Activated CD8-positive, alpha-beta memory T cell treated with anti-CD3 and anti-CD28 coated beads, Interleukin-2, amount 50 U/mL, for 1 hour (primary cell): Measurements from ENCODE around the gene MTMR1.

Experiments
- DNase-seq: peaks from one replicate; pipeline ENCODE4 v3.0.0-alpha.2; 2020; ENCODE audit errors: extremely low read depth

MTMR1 gene

DNA sequence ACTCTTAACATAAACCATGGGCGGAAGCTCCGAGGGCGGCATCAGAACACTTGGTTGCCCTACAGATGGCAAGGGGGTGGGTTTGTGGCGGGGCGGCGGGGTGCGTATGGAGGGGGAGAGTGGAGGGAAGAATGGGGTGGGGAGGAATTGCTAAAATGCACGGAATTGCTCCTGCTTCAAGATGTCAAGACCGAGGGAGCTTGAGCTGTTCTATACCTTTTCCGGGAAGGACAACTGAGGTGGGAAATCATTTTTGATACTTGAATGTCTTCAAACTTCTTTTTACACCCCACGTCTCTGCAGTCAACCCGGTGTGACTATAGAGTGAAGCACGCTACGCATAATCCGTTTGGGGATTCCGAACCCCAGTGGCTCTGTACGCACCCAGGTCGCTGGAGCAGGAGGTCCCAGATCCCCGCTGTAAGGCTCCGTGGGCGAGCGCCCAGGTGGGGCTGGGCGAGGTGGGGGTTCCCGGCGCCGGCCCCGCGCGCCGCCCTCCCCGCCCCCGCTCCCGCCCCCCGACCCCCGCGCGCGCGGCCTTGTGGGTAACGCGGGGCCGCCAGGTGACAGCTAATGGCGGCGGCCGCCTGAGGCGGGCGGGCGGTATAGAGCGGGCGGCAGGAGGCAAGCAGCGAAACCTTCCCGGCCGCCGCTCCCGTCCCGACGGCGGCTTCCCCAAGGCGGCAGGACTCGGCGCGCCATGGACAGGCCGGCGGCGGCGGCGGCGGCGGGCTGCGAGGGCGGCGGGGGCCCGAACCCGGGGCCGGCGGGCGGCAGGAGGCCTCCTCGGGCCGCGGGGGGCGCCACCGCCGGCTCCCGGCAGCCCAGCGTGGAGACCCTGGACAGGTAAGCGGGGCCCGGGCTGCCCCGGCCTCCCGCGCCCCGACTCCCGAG, at the start of gene MTMR1:
Gene MTMR1, plus strand, starts transcription at position 566 of the 894 bp plus-strand sequence. Its CDS starts 135 bp downstream, at position 701.
- DNase-seq = no peak

DNA sequence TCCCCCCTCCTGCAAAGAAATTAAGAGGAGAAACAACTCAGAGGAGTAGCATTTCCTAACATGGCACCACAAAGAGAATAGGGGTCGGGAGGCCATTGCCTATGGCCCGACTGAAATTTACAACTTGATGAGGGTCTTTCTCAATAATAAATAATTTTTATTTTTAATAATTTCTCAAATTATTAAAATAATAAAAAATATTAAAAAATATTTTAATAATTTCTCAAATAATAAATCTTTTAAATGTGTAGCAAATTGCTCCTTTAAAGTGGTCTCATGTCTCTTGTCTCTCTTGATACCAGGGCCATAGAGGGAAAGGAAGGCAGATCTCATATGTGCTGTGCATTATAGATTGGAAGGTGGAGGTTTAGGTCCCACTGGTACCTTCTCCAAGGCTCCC, 49.2 kb upstream of the MTMR1 start:
- no peak for DNase-seq

DNA sequence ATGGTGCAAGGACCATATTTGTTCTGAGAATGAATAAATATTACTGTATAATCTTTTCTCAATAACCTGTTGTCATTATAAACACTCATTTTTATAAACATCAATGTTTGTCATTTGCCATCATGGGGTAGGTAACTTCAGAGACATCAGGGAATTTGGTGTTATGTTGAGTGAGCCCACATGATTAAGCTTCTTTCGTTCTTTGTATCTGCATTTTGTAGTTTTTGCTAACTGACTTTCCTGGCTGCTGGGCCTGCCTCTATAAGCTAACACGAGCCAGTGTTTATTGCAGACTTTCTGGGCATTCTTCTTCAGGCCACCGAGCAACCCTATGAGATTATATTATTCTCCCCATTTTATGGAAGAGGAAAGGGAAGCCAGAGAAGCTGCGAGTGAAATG, 48.8 kb upstream of the MTMR1 start:
- no peak for DNase-seq

DNA sequence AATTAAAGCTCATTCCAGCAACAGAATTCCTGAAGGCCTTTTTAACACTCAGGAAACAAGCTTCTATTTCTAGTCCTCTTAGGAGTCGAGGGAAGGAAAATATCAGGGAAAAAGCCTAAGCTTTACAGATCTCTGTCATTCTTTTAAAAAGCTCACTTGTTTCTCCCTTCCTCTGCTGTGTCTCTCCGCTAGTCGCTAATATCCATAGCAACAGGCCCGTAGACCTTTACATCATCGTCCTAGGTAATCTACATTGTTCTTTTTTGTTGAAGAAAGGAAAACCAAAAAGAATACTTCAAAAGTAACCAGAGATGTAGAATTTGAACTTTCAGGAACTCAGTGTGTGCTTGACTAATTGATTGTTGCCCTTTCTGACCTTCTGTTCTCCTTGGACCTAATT, 45.9 kb upstream of the MTMR1 start:
- DNase-seq = no peak

DNA sequence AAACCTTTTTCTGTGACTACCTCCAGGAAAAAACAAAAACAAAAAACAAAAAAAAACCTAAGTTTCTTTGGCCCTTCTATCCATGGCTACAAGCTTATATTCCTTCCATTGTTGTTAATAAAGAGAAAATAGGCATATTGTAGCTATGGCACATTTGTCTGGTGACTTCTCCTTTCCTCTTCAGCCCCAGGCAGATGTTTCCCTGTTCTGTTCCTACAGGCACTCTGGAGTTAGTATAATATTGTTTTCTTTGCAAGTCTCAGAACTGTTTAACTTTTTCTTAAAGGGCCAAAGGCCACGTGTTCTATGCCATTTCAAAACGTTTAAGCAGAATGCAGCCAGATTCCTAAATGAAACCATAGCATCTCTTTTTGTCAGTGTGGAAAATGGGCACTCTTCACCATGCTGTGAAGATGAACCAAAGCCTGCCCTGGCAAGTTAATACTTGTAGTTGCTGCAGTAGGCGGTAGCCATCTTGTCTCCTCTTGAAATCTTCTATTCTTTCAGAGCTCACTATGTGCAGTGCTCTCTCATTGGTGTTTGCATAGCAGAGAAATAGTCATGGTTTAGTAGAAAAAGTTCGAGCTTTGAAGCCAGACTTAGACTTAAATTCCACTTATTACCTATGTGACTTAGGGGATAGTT, 44.8 kb upstream of the MTMR1 start:
- DNase-seq = no peak

DNA sequence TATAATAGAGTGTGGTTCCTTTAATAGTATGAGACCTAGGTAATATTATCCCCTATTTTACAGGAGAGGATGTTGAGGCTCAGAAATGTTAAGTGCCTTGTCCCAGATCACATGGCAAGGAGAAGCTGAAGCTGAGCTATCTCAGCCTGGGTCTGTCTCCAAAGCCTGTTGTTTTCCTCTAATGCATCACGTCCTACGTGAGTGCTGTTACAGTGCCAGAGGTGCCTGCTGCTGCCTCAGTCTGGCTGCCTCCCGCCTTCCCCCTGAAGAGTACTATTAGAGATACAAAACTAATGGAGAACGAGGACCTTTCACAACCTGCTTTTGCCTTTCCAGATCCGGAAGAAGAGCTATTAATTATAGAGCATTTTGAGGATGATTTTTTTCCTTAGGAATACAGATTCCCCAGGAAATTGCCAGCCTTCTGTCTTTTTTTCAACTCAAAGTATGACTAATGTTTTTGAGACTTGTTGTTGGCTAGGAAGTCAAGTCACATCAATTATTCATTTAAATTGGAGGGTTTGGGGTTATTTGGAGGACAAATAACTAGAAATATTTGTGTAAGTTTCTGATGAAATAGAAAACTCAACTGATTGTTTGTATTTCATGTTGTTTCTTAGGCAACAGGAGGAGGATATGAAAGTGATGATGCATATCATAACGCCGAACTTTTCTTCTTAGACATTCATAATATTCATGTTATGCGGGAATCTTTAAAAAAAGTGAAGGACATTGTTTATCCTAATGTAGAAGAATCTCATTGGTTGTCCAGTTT, 43.9 kb upstream of the MTMR1 start:
- DNase-seq = no peak

DNA sequence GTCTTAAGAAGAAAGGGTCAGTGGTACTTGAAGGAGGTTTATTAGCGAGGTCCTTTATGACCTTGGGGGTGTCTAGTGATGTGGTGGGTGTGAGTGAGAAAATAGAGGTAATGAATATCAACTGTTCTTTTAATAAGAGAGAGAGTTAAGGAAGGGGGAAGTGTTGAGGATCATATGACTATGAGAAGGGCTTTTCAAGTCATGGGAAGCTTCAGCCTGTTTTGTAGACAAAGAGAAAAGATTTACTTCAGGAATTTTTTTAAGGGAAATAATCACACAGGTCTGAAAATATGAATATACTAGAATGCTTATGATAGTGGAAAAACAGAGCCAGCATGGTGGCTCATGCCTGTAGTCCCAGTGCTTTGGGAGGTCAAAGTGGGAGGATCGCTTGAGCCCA, 41.3 kb upstream of the MTMR1 start:
- DNase-seq = no peak

DNA sequence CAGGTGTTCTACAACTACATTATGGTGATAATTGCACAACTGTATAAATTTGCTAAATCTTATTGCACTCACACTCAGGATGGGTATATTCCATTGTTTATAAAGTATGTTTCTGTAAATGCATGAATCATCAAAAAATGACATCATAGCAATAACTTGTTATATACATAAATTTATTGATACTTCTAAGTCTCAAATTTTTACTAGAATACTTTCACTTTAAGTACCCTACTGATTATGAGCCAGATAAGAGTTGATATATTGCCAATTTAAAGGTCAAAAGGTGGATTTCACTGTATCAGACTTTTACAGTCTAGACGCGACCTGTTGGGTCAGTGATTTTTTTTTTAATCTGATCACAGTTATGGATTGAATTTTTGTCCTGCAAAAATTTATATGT, 37.4 kb upstream of the MTMR1 start:
- DNase-seq = no peak

DNA sequence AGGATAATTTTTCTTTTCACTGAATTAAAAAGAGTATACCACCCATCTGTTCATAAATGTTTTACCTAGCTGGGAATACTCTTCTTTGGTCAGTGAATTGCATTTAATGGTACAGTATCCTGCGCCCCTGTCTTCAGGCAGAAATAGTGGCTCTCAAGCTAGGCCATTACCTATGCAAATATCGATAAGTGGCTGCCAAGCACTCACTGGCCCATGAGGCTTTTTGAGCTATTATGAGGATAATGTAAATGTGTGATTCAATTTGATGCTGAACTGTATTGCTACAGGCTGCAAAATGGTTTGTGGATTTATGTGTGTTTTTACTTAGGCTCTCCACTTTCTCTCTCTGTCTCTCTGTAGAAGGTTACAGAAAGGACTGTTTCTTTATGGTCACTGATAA, 30.1 kb upstream of the MTMR1 start:
- DNase-seq = no peak

DNA sequence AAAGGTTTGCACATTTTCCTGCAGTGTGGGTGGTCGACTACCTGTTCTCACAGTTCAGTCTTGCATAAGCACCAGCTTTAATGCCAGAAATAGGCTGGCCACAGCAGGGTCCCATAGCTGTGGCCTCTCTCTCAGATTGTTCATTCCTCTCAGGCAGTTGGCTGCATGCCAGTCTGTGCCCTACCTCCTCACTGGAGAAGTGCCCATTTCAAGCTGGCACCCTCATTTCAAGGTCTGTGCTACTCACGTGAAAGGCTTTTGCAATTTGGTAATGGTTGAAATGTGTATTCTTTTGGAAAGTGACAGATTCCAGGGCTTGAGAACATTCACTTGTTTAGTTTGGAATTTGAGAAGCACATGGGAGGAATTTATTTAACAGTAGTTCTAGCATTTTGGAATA, 28.9 kb upstream of the MTMR1 start:
- no peak for DNase-seq

DNA sequence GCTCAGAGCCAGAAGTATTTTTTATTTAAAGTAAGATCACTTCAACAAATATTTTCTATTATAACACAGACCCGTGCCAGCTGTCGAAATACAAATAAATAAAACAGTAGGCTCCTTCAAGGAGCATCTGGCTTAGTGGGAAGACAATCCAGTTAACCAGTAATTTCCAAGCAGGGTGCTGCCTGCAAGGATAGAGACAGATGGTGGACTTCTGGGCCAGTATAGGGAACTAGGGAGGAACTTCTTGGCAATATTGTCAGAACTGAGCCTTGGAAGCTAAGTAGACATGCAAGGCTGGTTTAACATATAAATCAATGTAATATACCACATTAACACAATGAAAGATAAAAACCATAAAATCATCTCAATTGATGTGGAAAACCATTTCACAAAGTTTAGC, 17.0 kb upstream of the MTMR1 start:
- DNase-seq = no peak

DNA sequence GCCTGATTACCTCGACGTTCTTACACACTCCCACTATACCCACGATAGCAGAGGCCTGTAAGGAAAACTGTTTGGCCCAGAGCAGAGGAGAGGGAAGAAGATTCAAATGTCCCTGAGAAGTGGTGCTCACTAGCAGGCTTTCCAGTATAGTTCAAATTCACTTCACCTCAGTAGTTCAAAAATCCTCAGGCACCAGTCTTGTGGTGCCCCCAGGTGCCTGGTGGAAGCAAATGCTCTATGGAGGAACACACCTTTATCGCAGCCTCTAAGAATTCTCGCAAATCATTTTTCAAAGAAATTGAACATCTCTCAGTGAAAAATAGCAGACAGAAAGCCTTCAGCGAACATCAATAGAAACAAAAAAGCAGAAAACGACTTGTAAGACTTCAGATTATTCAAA, 12.2 kb upstream of the MTMR1 start:
- no peak for DNase-seq

DNA sequence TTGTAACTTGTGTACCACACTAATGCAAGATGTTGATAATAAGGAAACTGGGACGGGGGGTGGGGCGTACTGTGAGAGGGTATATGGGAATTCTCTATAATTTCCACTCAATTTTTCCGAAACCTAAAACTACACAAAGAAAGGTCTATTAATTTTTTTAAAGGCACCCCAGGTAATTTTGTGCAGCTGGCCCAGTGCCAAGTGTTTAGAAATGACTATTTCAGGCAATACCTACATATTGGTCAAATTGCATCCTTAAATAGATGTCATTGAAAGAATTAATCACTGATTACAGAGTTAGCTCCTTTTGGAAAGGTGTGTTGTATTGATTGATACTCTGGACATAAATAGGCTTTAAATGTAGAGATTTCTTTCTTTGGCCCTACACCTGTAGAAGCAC, 10.1 kb upstream of the MTMR1 start:
- no peak for DNase-seq

DNA sequence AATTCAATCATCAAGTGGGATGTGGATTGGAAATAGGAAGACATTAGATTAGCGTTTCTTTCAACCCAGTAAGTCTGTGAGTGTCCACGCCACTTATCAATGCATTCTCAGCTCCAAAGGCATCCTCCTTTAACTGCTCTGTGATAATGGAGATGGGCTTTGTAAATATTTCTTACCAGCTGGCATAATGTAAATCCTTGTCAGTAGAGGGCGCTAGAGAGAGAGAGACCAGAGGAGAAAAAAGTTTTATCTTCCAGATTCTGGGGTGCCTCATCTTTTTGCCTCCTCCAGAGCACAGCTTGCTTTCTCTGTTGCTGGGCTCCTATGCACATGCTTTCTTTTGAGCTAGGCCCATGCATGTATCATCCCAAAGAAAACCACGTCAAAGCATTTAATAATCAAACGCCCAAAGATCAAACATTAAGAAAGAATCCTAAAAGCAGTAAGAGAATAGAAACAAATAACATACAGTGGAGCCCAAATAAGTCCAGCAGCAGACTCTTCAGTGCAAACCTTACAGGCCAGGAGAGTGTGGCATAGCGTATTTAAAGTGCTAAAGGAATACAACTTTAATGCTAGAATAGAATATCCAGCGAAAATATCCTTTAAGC, 9.6 kb upstream of the MTMR1 start:
- DNase-seq = no peak

DNA sequence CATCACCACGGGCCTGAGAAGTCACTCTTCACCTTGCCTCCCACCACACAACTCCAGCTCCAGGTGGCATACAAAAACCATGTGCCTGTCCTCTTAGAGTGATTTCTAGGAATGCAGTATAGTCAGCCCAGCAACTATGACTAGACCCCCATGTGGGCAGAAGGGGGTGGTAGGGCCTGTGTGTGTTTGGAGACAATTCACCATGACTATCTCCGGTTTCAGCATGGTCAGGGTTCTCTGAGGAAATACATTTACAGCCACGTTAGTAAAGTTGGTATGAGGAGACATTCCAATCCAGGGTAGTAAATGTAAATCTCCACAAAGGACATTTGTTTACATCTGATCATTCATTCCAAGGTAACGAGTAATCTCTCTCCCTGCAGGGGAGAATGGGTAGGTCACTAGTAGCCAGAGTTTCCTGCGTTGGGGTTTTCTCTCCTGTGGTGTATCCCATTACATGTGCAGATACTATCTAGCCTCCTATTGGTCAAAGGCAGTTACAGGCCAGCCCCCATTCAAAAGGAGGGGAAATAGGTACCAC, 4.2 kb upstream of the MTMR1 start:
- no peak for DNase-seq

DNA sequence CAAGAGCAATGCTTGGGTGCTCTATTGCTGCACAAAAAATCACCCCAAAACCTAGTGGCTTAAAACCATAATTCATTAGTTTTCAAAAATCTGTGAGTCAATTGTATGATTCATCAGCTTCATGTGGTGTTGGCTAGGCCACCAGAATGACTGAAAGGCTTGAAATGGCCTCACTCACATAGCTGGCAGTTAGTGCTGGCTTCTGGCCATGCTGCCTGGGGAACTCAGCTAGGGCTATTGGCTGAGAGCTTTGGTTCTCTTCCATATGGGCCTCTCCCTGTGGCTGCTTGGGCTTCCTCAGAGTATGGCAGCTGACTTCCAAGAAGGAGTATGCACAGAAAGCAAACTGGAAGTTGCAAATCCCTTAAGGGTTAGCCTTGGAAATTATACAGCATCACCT, 3.1 kb upstream of the MTMR1 start:
- DNase-seq = no peak

DNA sequence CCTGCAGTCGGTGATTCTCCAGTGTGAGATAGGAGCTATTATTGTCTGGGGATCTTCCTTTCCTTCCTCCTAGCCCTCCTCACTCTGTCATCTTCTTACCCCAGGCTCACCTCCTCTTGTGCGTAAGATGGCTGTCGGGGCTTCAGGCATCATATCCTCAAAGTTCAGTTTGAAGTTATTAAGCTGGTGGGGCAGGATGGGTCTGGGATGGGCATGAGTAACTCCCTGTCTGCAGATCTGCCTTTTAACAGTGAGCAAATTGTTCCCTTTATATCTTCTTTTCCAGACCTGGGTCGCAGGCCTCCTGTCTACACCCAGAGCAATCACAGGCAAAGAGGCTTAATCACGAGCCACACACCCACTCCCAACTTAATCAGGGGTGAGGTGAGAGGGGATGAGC, 900 bp upstream of the MTMR1 start:
- no peak for DNase-seq

DNA sequence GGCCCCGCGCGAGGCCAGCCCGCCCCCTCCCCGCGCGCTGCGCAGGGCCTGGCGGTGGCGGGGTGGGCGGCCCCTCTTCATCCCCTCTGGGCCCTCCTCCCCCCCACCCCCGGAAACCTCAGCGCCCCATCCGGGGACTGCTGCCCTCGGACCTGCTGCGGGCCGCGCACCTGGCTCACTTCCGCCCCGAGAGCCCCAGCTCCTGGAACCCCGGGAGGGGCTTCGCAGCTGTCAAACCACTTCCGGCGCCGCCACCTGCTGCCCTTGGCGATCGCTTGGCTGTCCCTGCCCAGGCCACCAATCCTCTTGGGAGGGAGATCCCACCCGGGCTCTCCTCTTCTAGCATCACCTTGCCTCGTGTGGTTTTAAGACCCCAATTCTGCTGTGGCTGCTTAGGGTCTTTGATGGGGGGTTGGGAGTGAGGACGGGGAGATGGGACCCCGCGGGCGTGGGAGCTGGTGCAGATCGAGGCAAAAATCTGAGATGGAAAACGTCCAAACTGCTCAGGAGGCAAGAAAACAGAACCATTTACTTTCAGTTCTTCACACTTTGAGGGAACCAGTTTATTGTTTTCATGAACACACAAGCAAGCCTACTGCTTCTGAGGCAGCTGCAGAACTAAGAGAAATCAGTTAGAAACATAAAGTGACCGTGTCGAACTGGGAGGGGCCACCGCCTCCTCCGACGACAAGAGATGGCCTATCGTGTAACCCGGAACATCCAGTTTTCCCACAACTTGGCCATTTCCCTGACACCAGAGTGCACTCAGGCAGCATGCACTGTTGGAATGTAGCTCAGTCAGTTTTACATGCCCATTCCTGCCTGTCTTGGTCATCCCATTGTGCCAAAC, 754 bp downstream of the MTMR1 start:
- DNase-seq = no peak

DNA sequence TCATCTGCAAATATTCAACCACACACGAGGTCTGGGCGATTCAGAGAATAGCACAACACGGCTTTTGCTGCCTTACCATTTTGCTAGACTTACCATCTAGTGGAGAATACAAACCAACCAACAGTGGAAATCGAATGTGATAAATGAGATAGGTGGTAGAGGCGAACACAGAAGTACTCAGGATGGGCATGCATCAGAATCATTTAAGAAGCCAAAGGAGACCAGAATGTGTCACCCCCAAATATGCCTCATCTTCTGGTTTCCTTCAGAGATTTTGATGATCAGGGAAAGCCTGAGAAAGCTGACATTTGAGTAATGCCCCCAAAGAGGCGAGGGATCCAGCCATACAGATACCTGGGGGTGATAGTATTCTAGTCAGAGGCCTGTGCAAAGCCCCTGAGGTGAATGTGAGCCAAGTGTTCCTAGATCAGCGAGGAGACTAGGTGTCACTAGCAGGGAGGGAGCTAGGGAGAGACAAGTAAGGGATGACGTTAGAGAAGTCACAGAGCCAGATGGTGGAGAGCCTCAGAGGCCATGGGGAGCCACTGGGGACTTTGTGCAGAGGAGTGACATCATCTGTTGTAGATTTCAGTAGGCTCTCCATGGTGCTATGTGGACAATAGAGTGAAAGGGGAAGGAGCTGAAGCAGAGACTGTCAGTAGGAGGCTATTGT, 1.7 kb downstream of the MTMR1 start:
- DNase-seq = no peak

DNA sequence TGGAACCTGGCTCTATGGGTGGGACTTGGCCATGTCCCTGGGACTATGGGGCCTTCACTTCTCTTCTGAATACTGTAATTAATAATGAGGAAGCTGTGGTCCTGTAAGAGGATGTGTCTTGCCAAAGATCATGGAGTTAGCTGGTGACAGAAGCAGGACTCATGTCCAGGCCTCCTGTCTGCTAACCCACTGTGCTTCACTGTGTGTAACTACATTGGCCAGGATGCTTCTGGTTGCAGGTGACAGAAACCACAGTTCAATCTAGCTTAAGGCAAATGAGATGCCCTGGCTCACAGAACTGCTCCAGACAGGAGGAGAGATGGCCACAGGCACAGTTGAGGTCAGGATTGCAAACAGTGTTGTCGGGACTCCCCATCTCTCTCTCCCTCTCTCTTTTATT, 3.1 kb downstream of the MTMR1 start:
- no peak for DNase-seq
